HG03175 (cell line): ENCODE data around the gene KRTAP6-3.

ENCODE experiments used
- ATAC-seq: cut with Tn5 transposase; IDR thresholded peaks from one replicate; pipeline ENCODE4 v1.9.1; 2021; ENCODE audit warnings: mild to moderate bottlenecking, moderate library complexity; ENCODE audit not compliant: unreplicated experiment

Gene KRTAP6-3

DNA sequence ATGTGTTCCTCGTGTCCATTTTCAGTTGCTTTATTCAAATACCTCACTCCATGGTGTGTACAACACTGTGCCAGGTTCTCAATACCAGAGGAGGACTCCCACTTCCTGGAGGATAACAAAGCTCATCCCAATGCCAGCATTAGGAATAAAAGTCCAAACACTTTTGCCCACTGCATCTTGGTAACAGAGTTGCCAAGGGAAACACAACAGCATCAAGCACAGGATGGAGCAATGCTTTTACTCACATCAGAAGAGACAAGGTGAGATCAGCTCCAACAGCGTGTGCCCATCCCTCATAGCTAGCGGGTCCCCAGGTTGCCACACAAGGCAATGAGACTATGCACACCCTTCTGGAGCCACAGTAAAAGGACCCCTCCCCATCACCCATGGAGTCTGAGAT, 31.1 kb downstream of the KRTAP6-3 start:
- ATAC-seq, result no peak

DNA sequence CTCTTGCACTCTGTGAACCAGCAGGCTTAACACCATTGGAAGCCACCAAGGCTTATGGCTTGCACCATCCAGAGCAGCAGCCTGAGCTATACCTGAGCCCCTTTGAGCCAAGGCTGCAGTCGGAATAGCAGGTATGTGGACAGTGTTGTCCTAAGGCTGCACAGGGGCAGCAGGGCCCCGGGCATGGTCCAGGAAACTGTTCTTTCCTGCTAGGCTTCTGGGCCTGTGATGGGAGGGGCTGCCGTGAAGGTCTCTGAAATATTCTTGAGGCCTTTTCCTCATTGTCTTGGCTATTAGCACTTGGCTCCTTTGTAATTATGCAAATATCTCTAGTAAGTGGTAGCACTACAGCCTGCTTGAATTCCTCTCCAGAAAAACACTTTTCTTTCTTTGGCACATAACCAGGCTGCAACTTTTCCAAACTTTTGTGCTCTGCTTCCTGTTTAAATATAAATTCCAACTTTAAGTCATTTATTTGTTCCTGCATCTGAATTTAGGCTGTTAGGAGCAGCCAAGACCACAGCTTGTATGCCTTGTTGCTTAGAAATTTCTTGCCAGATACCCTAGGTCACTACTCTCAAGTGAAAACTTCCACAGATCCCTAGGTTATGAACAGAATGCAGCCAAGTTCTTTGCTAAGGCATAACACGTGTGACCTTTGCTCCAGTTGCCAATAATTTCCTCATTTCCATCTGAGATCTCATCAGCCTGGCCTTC, 33.4 kb downstream of the KRTAP6-3 start:
- no peak for ATAC-seq

DNA sequence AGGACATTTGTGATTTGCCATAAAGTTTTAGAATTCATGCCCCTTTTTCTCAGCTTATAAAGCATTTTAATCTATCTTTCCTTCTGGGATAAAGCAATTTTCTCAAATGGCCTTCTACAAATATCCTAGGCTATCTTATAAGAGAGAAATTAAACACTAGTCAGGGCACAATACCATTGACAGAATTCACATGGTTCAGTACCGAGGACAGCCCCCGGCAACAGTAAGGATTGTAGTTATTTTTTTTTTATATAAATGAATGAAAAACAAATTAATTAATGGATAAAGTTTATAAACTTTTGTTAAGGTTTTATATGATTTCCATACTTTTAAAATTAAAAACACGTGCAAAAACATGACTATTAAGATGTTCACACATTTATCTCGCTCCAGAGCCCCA, 35.9 kb downstream of the KRTAP6-3 start:
- ATAC-seq, result no peak

DNA sequence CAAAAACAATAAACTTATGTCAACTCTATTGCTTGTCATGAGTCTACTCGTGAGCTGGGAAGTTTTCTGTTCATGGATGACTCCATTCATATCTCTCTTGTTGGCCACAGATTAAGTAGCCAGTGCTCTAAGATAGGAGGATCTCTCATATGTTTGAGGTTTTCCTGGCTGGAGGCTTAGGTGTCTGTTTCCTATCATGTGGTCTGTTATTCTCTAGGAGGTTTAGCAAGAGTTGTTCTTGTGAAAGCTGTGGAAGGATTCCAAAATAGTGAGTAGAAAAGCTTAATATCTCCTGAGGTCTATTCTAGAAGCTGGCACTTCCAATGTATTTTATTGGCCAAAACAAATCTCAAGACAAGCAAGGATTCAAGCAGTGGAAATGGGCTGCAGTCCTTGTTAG, 37.0 kb downstream of the KRTAP6-3 start:
- no peak for ATAC-seq

DNA sequence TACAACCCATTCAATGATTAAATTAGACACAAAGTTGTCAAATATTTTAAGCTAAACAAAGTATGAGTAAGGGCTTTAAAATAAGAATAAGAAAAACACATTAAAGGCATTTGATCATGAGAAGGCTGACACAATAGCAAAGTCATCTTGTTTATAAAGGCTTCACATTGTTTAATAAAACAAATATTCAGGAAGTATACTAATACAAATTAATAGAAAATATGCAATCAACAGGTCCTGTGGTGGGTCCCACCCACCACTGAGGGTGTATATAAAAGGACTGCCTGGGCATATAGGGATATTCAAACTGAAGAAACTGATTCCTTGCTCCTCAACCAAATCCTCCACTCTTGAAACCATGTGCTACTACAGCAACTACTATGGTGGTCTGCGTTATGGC, 42.7 kb downstream of the KRTAP6-3 start, which contains the start of gene KRTAP20-2:
TSS of gene KRTAP20-2 (plus strand) at position 301 of the 400 bp plus-strand sequence. CDS start at position 359, 58 bp downstream.
- no peak for ATAC-seq

DNA sequence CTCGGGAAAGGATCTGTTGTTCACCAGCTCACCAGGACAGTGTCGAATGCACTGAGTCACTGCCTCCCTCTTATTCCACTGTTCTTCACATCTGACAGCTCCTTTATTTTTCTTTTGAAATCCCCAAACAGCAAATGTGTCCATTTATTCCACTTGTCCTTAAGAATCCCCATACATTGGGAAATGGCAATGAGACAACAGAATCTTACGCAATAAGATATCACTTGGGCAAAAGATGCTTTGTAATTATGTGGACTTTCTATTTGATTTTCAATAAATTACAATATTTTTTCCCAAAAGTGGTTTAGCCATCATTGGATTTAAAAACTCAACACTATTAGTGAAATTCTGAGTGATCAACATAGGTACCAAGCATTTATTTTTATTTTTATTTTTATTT, 46.4 kb downstream of the KRTAP6-3 start:
- ATAC-seq, result no peak

DNA sequence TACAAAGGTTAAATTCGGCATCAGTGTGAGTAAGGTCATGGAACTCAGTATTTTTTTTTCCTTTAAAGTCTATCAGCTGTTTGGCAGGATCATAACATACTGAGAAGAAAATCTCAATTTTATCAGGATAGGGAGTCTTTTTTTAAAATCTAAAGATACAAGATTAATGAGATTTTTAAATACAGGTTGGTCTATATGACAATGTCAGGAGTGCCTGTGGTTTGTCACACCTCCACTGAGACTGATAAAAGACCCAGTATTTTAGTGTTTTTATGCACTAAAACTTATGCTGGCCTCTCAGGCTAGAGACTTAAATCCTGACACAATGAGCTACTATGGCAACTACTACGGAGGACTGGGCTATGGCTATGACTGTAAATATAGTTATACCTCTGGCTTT, 50.3 kb downstream of the KRTAP6-3 start, which contains the start of gene KRTAP20-3:
TSS of gene KRTAP20-3 (plus strand) at position 301 of the 400 bp plus-strand sequence.
- no peak for ATAC-seq
